Activated CD4-positive, alpha-beta T cell treated with anti-CD3 and anti-CD28 coated beads for 36 hours (primary cell): ENCODE results near the gene PPP5C. TPM values are rescaled to one million over a fixed set of nuclear protein-coding genes. Genes with fewer than 3 reads are reported as not detected.
"Not testable (repeated sequence)": the region's sequence is repeated elsewhere in the genome, so short reads cannot be mapped to it uniquely, and the experiment has no call there.

Experiments
- ATAC-seq: fragments of 200-7000 bp; cut with Tn5 transposase; one replicate; pipeline ENCODE4 v1.10.0; 2021; ENCODE audit warnings: mild to moderate bottlenecking, moderate library complexity
- CTCF ChIA-PET: fragments of 350-600 bp; sonication (Branson Sonifier 250); formaldehyde crosslinking; loops from one replicate; lab custom pipeline; 2021; ENCODE audit warnings: antibody characterized with exemption; lab: Charles Lee
- POLR2A ChIA-PET: fragments of 350-600 bp; sonication (Branson Sonifier 250); formaldehyde crosslinking; loops from one replicate; lab custom pipeline; 2021; ENCODE audit warnings: antibody characterized with exemption, inconsistent platforms; lab: Charles Lee
- DNase-seq: peaks from one replicate; pipeline ENCODE4 v3.0.0-alpha.2; 2020
- H3K27ac Mint-ChIP-seq: one replicate; pipeline ENCODE4 v1.8.0; 2021; ENCODE audit warnings: mixed read lengths
- H3K27me3 Mint-ChIP-seq: one replicate; pipeline ENCODE4 v1.8.0; 2021; ENCODE audit warnings: mixed read lengths
- H3K36me3 Mint-ChIP-seq: one replicate; pipeline ENCODE4 v1.8.0; 2021; ENCODE audit warnings: low read depth, mixed read lengths
- H3K4me1 Mint-ChIP-seq: one replicate; pipeline ENCODE4 v1.8.0; 2021; ENCODE audit warnings: mixed read lengths
- H3K4me3 Mint-ChIP-seq: one replicate; pipeline ENCODE4 v1.8.0; 2021; ENCODE audit warnings: mild to moderate bottlenecking, moderate library complexity, mixed read lengths
- H3K9me3 Mint-ChIP-seq: one replicate; pipeline ENCODE4 v1.8.0; 2021; ENCODE audit warnings: low read depth, mixed read lengths
- intact Hi-C, 2 experiments: fragments of 100-400 bp; cut with DNase I in 1 of 2; cut with micrococcal nuclease in 1 of 2; formaldehyde crosslinking; loops; one replicate each; pipeline versions ENCODE4 v1.14.2 to v1.15.1; 2022 to 2024; cut with DNase I, micrococcal nuclease
- total RNA-seq, 2 experiments: library from RNA; stranded (reverse); gene quantifications; one replicate each; pipeline ENCODE4 v1.2.3, GENCODE V29; 2021

Gene PPP5C
- total RNA-seq, 2 experiments from 2014 or later: 100.0 to 129 TPM

- intact Hi-C loops: no loop called here
- ATAC-seq: no peak
- Mint-ChIP-seq H3K36me3 (peaks cover 12% of the 10 kb centered on the region), H3K27me3 (no peaks in the 10 kb centered on the region), H3K4me3 (no peak overlapping the region), H3K27ac (no peak overlapping the region), H3K9me3 (no peaks in the 10 kb centered on the region), H3K4me1 (peaks cover 29% of the 10 kb centered on the region)
- CTCF ChIA-PET: interaction anchor here (0.6 to 1.1 kb wide), 5 partner anchors 8 to 101 kb away, joined by 3 to 4 read pairs (median 3); no protein-coding TSS in a partner anchor
- no peak for DNase-seq
- POLR2A ChIA-PET: no interaction called here
Observed at GRCh38 chr19:46367426-46367825, 20.5 kb downstream of the PPP5C start.

- CTCF ChIA-PET: interaction anchor here (0.6 to 1.1 kb wide), 4 partner anchors 9 to 78 kb away, joined by 3 to 4 read pairs (median 3); no protein-coding TSS in a partner anchor
- intact Hi-C loops: no loop called here
- no peak for DNase-seq
- Mint-ChIP-seq H3K36me3 (peaks cover 12% of the 10 kb centered on the region), H3K9me3 (no peaks in the 10 kb centered on the region), H3K4me3 (no peak overlapping the region), H3K27me3 (no peaks in the 10 kb centered on the region), H3K27ac (no peak overlapping the region), H3K4me1 (peaks cover 29% of the 10 kb centered on the region)
- ATAC-seq: no peak
- POLR2A ChIA-PET: interaction anchor here (0.5 kb wide), 1 partner anchor 313 kb away, joined by 4 read pairs; no protein-coding TSS in a partner anchor
Observed at GRCh38 chr19:46368116-46368515, 21.2 kb downstream of the PPP5C start.

GRCh38 chr19:46369817-46370216 lies 22.9 kb downstream of the PPP5C start:
- peaks cover 3% of the 10 kb centered on the region for H3K36me3 Mint-ChIP-seq
- H3K27ac Mint-ChIP-seq: no peak overlapping the region
- CTCF ChIA-PET: interaction anchor here (0.6 to 1.5 kb wide), 7 partner anchors 14 to 632 kb away, joined by 3 to 5 read pairs (median 3); no protein-coding TSS in a partner anchor
- no peak overlapping the region for H3K4me3 Mint-ChIP-seq
- DNase-seq (peak; percentile 45), ATAC-seq (peak; percentile 79)
- no peaks in the 10 kb centered on the region for H3K9me3 Mint-ChIP-seq
- intact Hi-C loops: no loop called here
- H3K4me1 Mint-ChIP-seq: peaks cover 28% of the 10 kb centered on the region
- H3K27me3 Mint-ChIP-seq: no peaks in the 10 kb centered on the region
- POLR2A ChIA-PET: interaction anchor here (1.0 kb wide), 1 partner anchor 15 kb away, joined by 3 read pairs; no protein-coding TSS in a partner anchor

GRCh38 chr19:46371371-46371901 lies 24.5 kb downstream of the PPP5C start:
- DNase-seq (peak; percentile 46), ATAC-seq (peak; percentile 75)
- intact Hi-C loops: no loop called here
- CTCF ChIA-PET: no interaction called here
- POLR2A ChIA-PET: no interaction called here
- H3K36me3 Mint-ChIP-seq: peaks cover 10% of the 10 kb centered on the region
- H3K27me3 Mint-ChIP-seq: no peaks in the 10 kb centered on the region
- peaks cover 28% of the 10 kb centered on the region for H3K4me1 Mint-ChIP-seq
- no peak overlapping the region for H3K4me3 Mint-ChIP-seq
- no peaks in the 10 kb centered on the region for H3K9me3 Mint-ChIP-seq
- H3K27ac Mint-ChIP-seq: peak overlapping the region; percentile 25

- no peak for ATAC-seq
- ChIA-PET CTCF (interaction anchor here (0.6 kb wide), 1 partner anchor 419 kb away, joined by 3 read pairs; no protein-coding TSS in a partner anchor), POLR2A (no interaction called here)
- Mint-ChIP-seq H3K27ac (no peak overlapping the region), H3K4me3 (no peak overlapping the region), H3K9me3 (no peaks in the 10 kb centered on the region), H3K4me1 (peaks cover 28% of the 10 kb centered on the region), H3K27me3 (no peaks in the 10 kb centered on the region), H3K36me3 (peaks cover 23% of the 10 kb centered on the region)
- no peak for DNase-seq
- intact Hi-C loops: no loop called here
Observed at GRCh38 chr19:46372901-46373490, 26.1 kb downstream of the PPP5C start.

GRCh38 chr19:46373491-46374359 lies 26.8 kb downstream of the PPP5C start:
- no peak for DNase-seq
- Mint-ChIP-seq H3K9me3 (no peaks in the 10 kb centered on the region), H3K27me3 (no peaks in the 10 kb centered on the region), H3K36me3 (peaks cover 27% of the 10 kb centered on the region), H3K27ac (no peak overlapping the region), H3K4me3 (no peak overlapping the region), H3K4me1 (peaks cover 27% of the 10 kb centered on the region)
- no peak for ATAC-seq
- intact Hi-C loops: no loop called here
- POLR2A ChIA-PET: no interaction called here
- CTCF ChIA-PET: interaction anchor here (0.6 kb wide), 1 partner anchor 10 kb away, joined by 3 read pairs; no protein-coding TSS in a partner anchor

- no peak overlapping the region for H3K4me3 Mint-ChIP-seq
- CTCF ChIA-PET: interaction anchor here (0.6 kb wide), 2 partner anchors 9 to 137 kb away, joined by 3 read pairs; no protein-coding TSS in a partner anchor
- POLR2A ChIA-PET: interaction anchor here (0.6 kb wide), 1 partner anchor 339 kb away, joined by 3 read pairs; no protein-coding TSS in a partner anchor
- peaks cover 19% of the 10 kb centered on the region for H3K4me1 Mint-ChIP-seq
- H3K27ac Mint-ChIP-seq: no peak overlapping the region
- DNase-seq (no peak), ATAC-seq (no peak)
- H3K36me3 Mint-ChIP-seq: peaks cover 31% of the 10 kb centered on the region
- intact Hi-C loops: no loop called here
- no peaks in the 10 kb centered on the region for H3K27me3 Mint-ChIP-seq
- H3K9me3 Mint-ChIP-seq: no peaks in the 10 kb centered on the region
Observed at GRCh38 chr19:46374536-46375475, 27.9 kb downstream of the PPP5C start.

- H3K9me3 Mint-ChIP-seq, H3K4me3 Mint-ChIP-seq, CTCF ChIA-PET, POLR2A ChIA-PET, DNase-seq, H3K27me3 Mint-ChIP-seq, ATAC-seq, H3K27ac Mint-ChIP-seq, intact Hi-C loops: not testable (repeated sequence)
- Mint-ChIP-seq H3K4me1 (peaks cover 16% of the 10 kb centered on the region), H3K36me3 (peaks cover 35% of the 10 kb centered on the region)
Observed at GRCh38 chr19:46375476-46376067, 28.7 kb downstream of the PPP5C start.

GRCh38 chr19:46376241-46377153 lies 29.6 kb downstream of the PPP5C start:
- DNase-seq (no peak), ATAC-seq (no peak)
- POLR2A ChIA-PET: no interaction called here
- no peaks in the 10 kb centered on the region for H3K27me3 Mint-ChIP-seq
- H3K27ac Mint-ChIP-seq: no peak overlapping the region
- intact Hi-C loops: no loop called here
- H3K4me1 Mint-ChIP-seq: peaks cover 9% of the 10 kb centered on the region
- no peak overlapping the region for H3K4me3 Mint-ChIP-seq
- CTCF ChIA-PET: no interaction called here
- no peaks in the 10 kb centered on the region for H3K9me3 Mint-ChIP-seq
- peaks cover 43% of the 10 kb centered on the region for H3K36me3 Mint-ChIP-seq
